ENCODE data around the gene BACH2.
A peak's percentile ranks its signal among the peaks of the same experiment; 100 is the strongest.

The BACH2 gene

DNA sequence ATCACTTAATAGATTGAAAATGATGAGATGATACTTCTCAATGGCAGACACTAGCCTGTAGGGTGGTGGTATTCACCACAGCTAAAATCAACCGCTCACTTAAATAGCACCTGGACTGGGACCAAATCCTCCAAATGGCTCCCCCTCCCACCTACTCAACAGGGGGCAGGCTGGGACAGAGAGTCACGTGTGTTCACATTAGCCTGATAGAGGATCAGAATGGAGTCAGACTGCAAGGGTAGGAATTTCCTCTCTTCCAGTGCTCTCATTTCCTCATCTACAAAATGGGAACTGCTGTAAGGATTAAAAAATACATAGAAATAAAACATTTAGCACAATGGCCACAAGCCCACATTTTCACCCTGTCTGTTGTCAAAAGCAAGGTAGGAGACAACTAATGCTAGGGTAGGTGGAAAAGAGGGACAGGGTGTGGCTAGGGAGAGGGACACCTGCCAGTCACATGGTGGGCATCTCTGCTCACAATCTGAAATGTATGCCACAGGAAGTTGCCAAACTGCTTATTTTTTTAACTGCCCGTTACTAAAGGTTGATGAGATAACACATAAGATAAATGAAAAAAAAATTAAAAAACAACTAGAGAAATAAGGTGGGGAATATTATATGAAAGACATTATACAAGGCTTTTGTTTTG, 55.3 kb downstream of the BACH2 start:
- DNase-seq: no peak

DNA sequence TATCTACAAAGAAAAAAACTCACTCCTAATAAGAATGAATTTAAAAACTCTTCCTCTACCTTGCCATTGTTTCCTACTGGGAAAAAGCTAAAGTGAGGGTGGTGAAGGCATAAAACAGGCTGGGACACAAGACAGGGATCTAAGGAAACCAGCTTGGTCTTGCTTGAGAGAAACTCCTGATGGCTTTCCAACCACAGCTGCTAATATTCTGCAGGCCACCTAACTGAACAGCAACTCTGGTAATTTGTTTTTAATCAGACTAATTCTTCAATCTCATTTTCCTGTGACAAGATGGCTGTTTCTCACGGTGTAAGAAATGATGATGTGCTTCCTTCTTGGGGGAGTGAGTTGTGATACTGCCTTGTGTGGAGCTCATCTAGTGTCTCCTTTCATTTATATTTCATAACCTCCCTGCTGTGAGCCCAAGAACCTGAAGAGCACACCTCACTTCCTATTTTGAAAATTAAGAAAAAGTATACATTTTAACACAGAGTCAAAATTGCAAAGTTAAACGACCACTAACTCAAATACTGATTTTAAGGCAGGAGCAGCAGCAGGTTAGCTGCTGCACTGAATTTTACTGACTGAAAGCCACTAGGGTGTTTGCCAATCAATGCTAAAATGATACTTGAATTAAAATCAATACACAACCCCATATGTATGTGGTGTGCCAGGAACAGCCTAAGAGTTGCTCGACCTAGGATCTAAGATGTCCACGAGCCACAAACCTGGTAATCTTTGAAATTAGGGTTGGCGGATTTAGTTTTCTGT, 58.0 kb downstream of the BACH2 start:
- no peak for DNase-seq

DNA sequence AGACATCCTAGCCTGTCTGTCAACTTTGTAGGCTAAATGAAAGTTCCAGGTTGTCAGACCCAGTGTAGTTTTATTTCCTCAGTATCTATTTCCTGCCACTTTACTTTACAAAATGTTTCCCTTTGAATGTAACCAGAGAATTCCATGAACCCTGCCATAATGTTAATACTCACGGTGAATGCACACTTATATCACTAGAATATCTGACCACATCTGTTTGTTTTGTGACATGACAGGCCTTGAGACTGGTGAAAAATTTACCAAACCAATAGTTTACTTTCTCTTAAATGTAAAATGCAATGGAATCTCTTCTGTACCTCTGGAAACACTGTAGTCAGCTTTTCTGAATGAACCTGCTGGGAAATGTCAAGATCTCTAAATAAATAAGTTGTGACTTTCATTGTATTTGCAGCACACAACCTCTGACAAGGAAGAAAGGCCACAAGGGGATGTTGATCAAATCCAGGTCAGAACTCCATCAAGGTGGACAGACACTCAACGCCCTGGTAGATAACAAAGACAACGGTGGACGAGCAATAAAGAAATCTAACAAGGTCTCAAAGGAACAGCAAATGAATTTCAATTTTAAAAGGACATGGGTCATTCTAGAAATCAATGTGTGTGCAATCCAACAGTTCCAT, 59.2 kb downstream of the BACH2 start:
- DNase-seq: no peak

DNA sequence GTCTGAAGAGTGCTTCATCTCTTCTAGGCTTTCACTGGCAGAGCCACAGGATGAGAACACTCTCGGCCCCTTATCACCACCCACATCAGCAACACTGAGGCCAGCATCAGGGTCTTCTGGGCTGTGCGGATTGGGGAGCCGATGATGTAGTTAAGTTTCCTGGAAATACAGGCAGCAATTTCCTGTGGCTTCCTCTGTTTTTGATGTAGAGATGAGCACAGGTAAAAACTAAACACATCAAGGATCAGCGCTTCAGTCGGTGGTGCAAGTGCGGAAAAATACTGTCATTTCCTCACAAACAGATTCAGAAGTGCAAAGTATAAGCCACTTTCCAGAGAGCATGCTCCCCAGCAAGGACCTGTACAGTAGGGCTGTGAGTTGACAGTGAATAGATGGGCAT, 62.6 kb downstream of the BACH2 start:
- DNase-seq: no peak

DNA sequence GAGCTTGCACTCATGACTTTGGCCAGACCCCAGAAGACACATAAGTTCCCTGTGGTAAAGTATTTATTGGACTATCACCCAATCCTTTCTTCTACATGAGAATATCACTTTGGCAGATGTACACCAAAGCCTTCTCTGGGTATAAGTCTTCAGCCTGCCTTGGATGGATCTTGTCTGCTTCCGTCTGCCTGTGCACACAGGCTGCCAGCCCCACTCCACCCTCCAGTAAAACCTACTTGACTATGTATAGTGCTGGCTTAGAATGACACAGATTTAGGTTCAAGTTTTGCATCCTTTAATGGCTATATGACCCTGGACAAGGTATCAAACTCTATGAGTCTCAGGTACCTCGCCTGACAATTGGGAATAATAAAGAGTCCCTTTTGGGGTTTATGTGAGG, 63.4 kb downstream of the BACH2 start:
- no peak for DNase-seq

GRCh38 chr6:90231798-90232197, 64.8 kb downstream of the BACH2 start:
- no peak for DNase-seq

DNA sequence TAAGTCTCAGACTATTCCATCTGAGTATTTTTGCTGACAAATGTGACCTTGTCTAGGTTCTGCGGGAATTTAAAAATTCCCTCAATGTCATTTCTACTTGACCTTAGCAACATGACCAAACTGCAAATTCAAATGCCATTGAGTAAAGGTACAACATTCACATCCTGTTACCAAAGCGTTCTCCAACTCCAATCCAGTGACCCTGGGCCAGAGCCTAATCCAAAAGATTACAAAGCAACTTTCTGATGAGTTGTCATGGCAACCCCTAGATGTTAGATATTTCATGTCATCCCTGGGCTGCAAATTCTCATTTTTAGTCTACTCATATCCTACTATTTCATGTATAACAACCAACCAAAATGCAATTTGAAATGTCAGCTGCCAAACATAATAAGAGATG, 65.3 kb downstream of the BACH2 start:
- DNase-seq: no peak

- peak in 1 of 51 donors; percentile 18 for DNase-seq
Measured at GRCh38 chr6:90230548-90231215, 66.0 kb downstream of the BACH2 start.

GRCh38 chr6:90229331-90230010, 67.2 kb downstream of the BACH2 start:
- DNase-seq: no peak

DNA sequence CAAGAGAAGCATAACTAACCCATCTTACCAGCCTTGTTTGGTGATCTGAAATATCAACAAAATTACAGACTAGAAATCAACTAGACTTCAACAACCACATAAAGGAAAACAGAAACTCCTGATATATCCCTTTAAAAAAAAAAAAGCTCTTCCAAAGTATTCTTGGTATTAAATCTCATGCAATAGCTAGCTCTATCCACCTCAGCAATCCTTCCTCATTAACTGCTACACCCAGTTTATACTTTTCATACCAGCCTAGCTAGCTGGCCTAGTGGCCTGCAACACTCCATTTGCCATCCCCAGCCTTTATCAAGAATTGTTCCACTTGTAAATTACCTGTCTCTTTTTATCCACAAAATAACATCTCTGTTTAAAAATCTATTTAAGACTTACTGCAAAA, 69.0 kb downstream of the BACH2 start:
- DNase-seq: no peak

DNA sequence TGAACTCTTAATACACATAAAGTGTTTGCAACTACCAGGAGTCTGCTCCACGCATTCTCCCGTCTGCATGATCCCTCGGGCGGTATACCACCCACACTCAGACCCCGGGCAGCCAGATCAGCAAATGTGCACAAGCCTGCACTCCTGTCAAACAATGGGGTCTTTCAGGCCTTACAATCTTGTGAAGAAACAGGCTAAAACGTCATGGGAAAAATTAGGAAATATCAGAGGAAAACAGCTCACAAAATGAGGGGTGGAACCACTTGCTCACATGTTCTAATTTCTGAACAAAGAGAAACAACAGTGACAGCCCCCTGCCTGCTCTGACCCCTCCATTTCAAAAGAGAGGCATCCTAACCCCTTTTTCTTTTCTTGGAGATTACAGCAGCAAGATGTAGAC, 69.4 kb downstream of the BACH2 start:
- DNase-seq: peak in 1 of 51 donors; percentile 31

GRCh38 chr6:90226257-90226656, 70.4 kb downstream of the BACH2 start:
- DNase-seq: peak in 1 of 51 donors; percentile 24

DNA sequence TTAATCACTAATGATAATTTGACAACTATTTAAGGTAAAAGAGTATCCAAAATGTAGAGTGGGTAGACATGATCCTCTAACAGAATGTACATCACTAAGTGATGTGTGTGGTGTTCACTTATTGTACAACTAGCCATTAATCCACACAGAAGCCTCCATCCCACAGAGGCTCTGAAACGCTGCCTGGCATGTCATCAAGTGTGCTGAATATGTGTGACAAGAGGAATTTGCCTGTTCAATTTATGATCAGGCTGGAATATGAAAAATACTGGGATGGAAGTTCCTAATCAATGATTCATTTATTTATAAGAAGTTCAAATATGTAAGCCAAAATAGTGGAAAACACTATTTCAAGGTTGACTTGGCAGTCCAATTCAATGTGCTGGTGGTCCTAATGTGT, 72.4 kb downstream of the BACH2 start:
- DNase-seq: no peak

GRCh38 chr6:90222724-90223198, 73.9 kb downstream of the BACH2 start:
- DNase-seq: peak in 1 of 51 donors; percentile 24

DNA sequence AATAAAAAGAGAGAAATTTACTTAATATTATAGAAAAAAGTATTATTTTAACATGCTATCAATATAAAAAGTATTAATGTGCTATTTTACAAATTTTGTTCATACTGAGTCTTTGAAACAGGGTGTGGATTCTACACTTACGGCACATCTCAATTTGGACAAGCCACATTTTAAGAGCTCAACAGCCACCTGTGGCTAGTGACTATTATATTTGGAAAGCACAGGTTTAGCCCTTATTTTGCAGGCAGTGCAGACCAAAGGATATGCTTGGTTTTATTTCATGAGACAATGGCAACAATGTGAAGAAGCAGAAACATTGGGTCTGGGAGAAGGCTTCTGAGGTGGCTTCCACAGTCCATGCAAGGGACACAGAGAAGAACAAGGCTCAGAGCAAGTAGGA, 74.6 kb downstream of the BACH2 start:
- no peak for DNase-seq

GRCh38 chr6:90221403-90221802, 75.2 kb downstream of the BACH2 start:
- DNase-seq: no peak

DNA sequence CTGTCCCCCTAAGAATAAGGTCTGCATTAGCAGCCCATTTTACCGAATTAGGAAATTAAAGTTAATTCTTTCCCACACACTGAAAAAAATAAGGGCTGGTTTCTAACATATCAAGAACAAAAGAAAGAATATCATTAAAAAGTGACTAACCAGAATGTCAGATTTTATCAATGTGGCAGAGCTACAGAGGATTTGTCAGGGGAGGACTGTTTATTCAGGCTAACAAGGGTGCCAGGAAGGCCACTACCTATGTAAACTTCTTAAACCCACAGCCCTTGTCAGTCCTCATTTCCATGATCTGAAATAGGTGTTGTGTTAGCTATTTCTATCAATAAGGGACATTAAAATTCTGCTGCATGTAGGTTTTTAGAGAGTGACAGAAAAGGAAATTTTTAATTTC, 76.4 kb downstream of the BACH2 start:
- no peak for DNase-seq

DNA sequence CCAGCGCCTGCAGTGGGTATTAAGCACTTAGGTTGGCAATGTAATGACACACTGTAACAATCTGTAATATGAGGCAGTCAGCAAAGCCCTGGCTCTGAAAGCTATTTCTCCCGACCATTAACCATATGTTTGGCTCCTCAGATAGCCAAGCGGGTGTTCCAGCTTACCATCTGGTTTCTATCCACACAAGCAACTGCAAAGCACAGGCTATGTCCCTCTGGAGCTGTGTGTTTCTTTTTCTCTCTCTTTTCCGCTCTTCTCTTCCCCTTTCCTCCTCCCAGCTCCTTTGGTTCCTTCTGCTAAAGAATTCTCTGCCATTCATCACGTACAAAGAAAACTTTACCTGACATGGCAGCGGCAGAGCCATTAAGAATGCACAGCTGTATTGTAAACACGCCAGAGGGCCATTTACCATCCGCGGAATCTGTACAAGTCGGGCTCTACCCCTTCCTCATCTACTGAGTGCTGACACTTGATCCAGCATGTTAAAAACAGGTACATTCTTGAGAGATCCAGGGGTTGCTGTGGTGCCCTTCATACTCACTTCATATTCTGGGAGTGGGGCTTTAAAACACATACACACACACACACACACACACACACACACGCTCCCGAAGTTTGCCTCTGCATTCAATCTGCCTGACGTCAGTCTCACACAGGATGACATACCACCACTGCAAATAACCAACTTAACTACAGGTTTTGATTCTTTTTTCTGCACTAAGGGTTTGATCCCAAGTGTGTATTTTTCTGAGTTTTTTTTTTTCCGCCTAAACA, 77.2 kb downstream of the BACH2 start:
- peak in 11 of 51 donors; percentile 5 to 60 (median 21) for DNase-seq

DNA sequence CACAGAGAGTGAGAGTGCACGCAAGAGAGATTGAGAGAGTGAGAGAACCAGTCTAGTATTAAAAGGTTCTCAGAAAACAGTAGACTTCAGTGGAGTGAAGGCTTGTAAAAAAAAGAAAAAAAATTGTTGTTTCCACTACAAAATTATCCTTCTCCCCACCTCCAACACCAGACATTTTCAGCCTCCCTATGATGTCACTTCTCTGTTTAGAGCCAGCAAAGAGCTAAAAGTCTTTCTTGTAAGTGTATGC, 77.8 kb downstream of the BACH2 start:
- DNase-seq: no peak

DNA sequence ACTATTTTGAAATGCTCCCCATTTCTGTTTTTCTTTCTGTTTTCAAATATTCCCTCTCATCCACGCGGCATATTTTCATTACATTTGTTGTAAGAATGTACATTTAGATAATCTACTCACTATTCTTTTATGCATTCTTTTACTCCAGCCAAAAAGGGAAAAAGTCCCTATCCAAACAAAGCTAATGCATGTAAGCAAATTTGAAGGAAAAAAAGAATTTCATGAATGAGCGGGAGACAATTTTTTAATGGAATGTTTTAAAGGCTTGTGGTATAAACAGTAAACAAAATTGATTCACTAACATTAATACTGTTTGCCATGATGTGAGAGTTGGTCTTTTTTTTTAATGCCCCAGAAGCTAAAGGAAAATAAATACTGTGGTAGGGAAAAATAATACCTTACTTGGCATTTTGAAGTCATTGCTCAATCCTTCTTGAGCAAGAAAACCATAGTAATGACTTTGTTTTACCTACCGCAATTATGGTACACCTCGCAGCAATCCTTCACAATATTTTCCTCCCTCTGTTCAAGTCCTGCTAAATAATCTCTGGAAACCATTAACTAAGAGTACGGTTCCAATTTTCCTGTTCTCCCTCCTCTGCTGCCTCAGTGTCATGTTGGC, 79.0 kb downstream of the BACH2 start:
- peak in 1 of 51 donors; percentile 57 for DNase-seq
